ENCODE results near the gene CC2D1A.

CC2D1A gene

GRCh38 chr19:13969897-13970296, 63.9 kb downstream of the CC2D1A start:
- no peak for TF ChIP-seq CTCF (IDR thresholded peaks at IDR 0.05)

GRCh38 chr19:13972368-13973155, 66.6 kb downstream of the CC2D1A start:
- no peak for TF ChIP-seq CTCF (IDR thresholded peaks at IDR 0.05)

GRCh38 chr19:13974073-13974472, 68.1 kb downstream of the CC2D1A start:
- no peak for TF ChIP-seq CTCF (IDR thresholded peaks at IDR 0.05)

- no peak for TF ChIP-seq CTCF (IDR thresholded peaks at IDR 0.05)
These were observed 69.9 kb downstream of the CC2D1A start for GRCh38 chr19:13975870-13976269.

- TF ChIP-seq CTCF (IDR thresholded peaks at IDR 0.05): no peak
These were observed 70.4 kb downstream of the CC2D1A start for GRCh38 chr19:13976446-13976845.

- TF ChIP-seq CTCF (IDR thresholded peaks at IDR 0.05): no peak
These were observed 71.8 kb downstream of the CC2D1A start for GRCh38 chr19:13977803-13978202.

GRCh38 chr19:13978351-13979243, 72.6 kb downstream of the CC2D1A start:
- no peak for TF ChIP-seq CTCF (IDR thresholded peaks at IDR 0.05)
